ENCODE measurements around the gene C10orf143. TPM values are rescaled to one million over a fixed set of nuclear protein-coding genes. Genes with fewer than 3 reads are reported as not detected.

The C10orf143 gene
- polyA plus RNA-seq, 1 donor (not counting 4 experiments of a cell fraction or from before 2014, with no cell fraction given) = 1.4 TPM

DNA sequence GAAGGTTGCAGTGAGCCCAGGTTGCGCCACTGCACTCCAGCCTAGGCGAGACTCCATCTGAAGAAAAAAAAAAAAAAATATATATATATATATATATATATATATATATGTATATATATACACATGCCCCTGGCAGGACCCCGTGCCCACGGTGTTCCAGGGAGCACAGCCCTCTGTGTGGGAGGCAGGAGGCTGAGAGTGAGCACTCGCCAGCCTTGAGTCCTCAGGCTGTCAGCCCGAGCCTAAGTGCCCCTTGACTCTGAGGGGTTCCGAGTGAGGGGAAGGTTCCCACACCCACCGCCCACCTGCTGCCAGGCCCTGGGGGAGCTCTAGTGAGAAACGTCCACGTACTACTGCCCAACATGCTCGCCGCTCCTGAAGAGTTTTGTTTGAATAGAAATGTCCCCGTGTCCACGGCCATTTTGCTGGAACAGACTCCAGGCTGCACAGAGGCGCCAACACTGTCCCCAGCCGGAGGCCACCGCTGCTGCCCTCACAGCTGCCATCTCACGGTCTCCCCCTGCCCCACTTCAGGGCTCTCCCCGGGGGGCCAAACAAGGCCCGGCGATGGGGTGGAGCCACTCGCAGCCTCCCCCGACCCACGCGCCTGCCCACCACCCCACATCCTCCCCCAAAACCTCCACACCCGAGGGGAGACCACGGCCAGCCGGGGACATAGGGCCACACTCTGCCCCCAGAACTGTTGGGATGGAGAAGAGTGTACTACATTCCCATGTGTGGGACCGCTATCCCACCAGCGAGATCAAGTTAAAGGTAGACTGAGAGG lies 83.8 kb downstream of the C10orf143 start:
- no peak for DNase-seq (ENCODE audit: low read depth, low spot score)
- no peaks in the 10 kb centered on the region for H3K9me1 ChIP-seq (ENCODE audit: control insufficient read depth, extremely low read depth, insufficient read depth, low read length)

DNA sequence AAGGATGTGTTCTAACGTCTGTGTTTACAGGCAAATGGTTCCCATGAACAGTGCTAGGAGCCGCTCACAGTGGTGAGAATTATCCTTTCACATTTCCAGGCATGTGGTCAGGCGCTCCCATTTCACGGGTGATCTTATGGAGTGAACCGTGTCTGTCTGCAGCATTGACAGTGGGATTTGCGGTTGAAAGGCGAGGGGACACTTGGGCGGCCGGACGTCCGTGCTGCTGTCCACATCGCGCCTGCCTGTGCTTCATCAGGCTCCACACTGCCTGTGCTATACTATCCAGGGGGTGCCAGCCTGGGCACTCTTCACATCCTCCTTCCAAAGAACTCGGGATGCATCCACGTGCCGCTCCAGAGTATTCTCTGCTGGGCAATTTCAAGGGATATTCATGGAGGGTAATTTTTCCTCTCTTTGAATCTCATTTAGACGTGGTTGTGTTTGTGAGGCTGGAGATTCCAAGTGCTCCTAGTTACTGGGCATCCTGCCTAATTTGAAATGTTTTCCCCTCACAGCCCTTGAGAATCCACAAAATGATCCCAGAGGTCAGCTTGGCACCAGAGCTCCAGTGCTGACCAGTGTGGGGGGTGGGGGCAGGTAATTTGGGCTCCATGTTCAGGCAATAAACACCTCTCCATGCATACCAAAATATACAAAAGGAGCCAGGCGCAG lies 84.7 kb downstream of the C10orf143 start:
- no peaks in the 10 kb centered on the region for H3K27me3 ChIP-seq (ENCODE audit: control insufficient read depth, extremely low read depth, insufficient read depth, low read length)
- no peak overlapping the region for H3K4me3 ChIP-seq (ENCODE audit: control insufficient read depth in 2 of 3, extremely low read depth in 1 of 3, insufficient read depth in 2 of 3, low read depth in 1 of 3, low read length in 3 of 3)
- H2AFZ ChIP-seq (ENCODE audit: control insufficient read depth, low read length) = no peak overlapping the region
- H3K79me2 ChIP-seq (ENCODE audit: control insufficient read depth, insufficient read depth, low read length) = no peaks in the 10 kb centered on the region
- no peak for TF ChIP-seq EZH2 (IDR thresholded peaks at IDR 0.05; ENCODE audit: low read length)
- TF ChIP-seq, protein P1, sequence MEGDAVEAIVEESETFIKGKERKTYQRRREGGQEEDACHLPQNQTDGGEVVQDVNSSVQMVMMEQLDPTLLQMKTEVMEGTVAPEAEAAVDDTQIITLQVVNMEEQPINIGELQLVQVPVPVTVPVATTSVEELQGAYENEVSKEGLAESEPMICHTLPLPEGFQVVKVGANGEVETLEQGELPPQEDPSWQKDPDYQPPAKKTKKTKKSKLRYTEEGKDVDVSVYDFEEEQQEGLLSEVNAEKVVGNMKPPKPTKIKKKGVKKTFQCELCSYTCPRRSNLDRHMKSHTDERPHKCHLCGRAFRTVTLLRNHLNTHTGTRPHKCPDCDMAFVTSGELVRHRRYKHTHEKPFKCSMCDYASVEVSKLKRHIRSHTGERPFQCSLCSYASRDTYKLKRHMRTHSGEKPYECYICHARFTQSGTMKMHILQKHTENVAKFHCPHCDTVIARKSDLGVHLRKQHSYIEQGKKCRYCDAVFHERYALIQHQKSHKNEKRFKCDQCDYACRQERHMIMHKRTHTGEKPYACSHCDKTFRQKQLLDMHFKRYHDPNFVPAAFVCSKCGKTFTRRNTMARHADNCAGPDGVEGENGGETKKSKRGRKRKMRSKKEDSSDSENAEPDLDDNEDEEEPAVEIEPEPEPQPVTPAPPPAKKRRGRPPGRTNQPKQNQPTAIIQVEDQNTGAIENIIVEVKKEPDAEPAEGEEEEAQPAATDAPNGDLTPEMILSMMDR (optimal IDR thresholded peaks at IDR 0.05 in 1 of 3, IDR thresholded peaks at IDR 0.05 in 1 of 3, conservative IDR thresholded peaks at IDR 0.05 in 1 of 3; ENCODE audit: extremely low read depth in 1 of 3, insufficient read depth in 2 of 3, low read length in 3 of 3) = no peak
- H3K36me3 ChIP-seq (ENCODE audit: control insufficient read depth in 2 of 2, extremely low read depth in 1 of 2, insufficient read depth in 2 of 2, low read length in 2 of 2) = no peaks in the 10 kb centered on the region
- FAIRE-seq (no peak), DNase-seq (ENCODE audit: low read depth, low spot score) (no peak)
- dilution Hi-C loops (cut with MboI; ENCODE audit: extremely low pct_ligation_motif_present, low sequenced_read_pairs) = no loop called here
- peaks cover 5% of the 10 kb centered on the region for H3K9me3 ChIP-seq (ENCODE audit: control insufficient read depth, low read depth, low read length)
- no peak overlapping the region for H3K27ac ChIP-seq (ENCODE audit: control insufficient read depth, insufficient read depth, low read length)
- no peaks in the 10 kb centered on the region for H3K4me1 ChIP-seq (ENCODE audit: control insufficient read depth, extremely low read depth, insufficient read depth, low read length)
- H3K4me2 ChIP-seq (ENCODE audit: control insufficient read depth, extremely low read depth, insufficient read depth, low read depth, low read length) = no peak overlapping the region
- no peaks in the 10 kb centered on the region for H3K9me1 ChIP-seq (ENCODE audit: control insufficient read depth, extremely low read depth, insufficient read depth, low read length)
- H3K9ac ChIP-seq (ENCODE audit: control insufficient read depth, extremely low read depth, insufficient read depth, low read length) = no peak overlapping the region
- H4K20me1 ChIP-seq (ENCODE audit: control insufficient read depth, extremely low read depth, insufficient read depth, low read length) = no peaks in the 10 kb centered on the region

More for the DNA sequence above, 83.8 kb downstream of the C10orf143 start:
- Histone ChIP-seq H4K20me1 (ENCODE audit: control insufficient read depth, extremely low read depth, insufficient read depth, low read length) (no peaks in the 10 kb centered on the region), H3K9me3 (ENCODE audit: control insufficient read depth, low read depth, low read length) (peaks cover 5% of the 10 kb centered on the region), H3K36me3 (ENCODE audit: control insufficient read depth in 2 of 2, extremely low read depth in 1 of 2, insufficient read depth in 2 of 2, low read length in 2 of 2) (no peaks in the 10 kb centered on the region), H3K4me3 (ENCODE audit: control insufficient read depth in 2 of 3, extremely low read depth in 1 of 3, insufficient read depth in 2 of 3, low read depth in 1 of 3, low read length in 3 of 3) (no peak overlapping the region), H3K79me2 (ENCODE audit: control insufficient read depth, insufficient read depth, low read length) (no peaks in the 10 kb centered on the region), H3K27ac (ENCODE audit: control insufficient read depth, insufficient read depth, low read length) (no peak overlapping the region), H3K4me2 (ENCODE audit: control insufficient read depth, extremely low read depth, insufficient read depth, low read depth, low read length) (no peak overlapping the region), H3K9ac (ENCODE audit: control insufficient read depth, extremely low read depth, insufficient read depth, low read length) (no peak overlapping the region), H2AFZ (ENCODE audit: control insufficient read depth, low read length) (no peak overlapping the region), H3K27me3 (ENCODE audit: control insufficient read depth, extremely low read depth, insufficient read depth, low read length) (no peaks in the 10 kb centered on the region), H3K4me1 (ENCODE audit: control insufficient read depth, extremely low read depth, insufficient read depth, low read length) (no peaks in the 10 kb centered on the region)
- no peak for FAIRE-seq
- no peak for TF ChIP-seq EZH2 (IDR thresholded peaks at IDR 0.05; ENCODE audit: low read length)
- TF ChIP-seq, protein P1 (optimal IDR thresholded peaks at IDR 0.05 in 1 of 3, IDR thresholded peaks at IDR 0.05 in 1 of 3, conservative IDR thresholded peaks at IDR 0.05 in 1 of 3; ENCODE audit: extremely low read depth in 1 of 3, insufficient read depth in 2 of 3, low read length in 3 of 3) = no peak
- dilution Hi-C loops (cut with MboI; ENCODE audit: extremely low pct_ligation_motif_present, low sequenced_read_pairs) = no loop called here
